Stomach (tissue), 4 donors: ENCODE measurements around the gene HIP1.

ENCODE experiments used
- EP300 ChIP-seq: sonication (generic); formaldehyde crosslinking; IDR thresholded peaks from one replicate; pipeline ENCODE4 v1.6.1; 2017; ENCODE audit warnings: antibody characterized with exemption
- TF ChIP-seq, protein P1 (sequence below), 7 experiments: fragments of 450-650 bp in 4 of 7; fragments of 200-600 bp in 3 of 7; sonication (generic) in 3 of 7; IDR thresholded peaks; one replicate each; pipeline ENCODE4 v1.5.1; 2016 to 2019; ENCODE audit warnings: antibody characterized with exemption in 7 of 7, control low read depth in 2 of 7, mild to moderate bottlenecking in 1 of 7

DNA sequence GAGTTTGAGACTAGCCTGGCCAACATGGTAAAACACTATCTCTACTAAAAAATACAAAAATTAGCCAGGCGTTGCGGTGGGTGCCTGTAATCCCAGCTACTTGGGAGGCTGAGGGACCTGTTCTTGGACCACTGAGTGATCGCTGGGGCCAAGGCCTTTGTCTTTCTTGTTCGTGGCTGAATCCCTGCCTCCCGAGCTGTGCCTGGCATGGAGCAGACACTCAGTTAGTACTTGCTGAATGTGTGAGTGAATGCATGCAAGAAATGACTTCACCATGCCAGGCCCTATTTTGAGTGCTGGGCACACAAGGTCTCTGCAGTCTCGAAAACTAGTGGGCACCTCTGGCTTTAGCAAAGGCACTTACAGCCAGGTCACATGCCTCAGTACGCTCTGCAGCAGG lies 85.1 kb downstream of the HIP1 start:
- TF ChIP-seq, protein P1, sequence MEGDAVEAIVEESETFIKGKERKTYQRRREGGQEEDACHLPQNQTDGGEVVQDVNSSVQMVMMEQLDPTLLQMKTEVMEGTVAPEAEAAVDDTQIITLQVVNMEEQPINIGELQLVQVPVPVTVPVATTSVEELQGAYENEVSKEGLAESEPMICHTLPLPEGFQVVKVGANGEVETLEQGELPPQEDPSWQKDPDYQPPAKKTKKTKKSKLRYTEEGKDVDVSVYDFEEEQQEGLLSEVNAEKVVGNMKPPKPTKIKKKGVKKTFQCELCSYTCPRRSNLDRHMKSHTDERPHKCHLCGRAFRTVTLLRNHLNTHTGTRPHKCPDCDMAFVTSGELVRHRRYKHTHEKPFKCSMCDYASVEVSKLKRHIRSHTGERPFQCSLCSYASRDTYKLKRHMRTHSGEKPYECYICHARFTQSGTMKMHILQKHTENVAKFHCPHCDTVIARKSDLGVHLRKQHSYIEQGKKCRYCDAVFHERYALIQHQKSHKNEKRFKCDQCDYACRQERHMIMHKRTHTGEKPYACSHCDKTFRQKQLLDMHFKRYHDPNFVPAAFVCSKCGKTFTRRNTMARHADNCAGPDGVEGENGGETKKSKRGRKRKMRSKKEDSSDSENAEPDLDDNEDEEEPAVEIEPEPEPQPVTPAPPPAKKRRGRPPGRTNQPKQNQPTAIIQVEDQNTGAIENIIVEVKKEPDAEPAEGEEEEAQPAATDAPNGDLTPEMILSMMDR (IDR thresholded peaks at IDR 0.05): no peak
- no peak for TF ChIP-seq EP300
